LNCAP (cell line): ENCODE measurements around the gene ARFGEF3.

Experiments
- TF ChIP-seq, protein P1 (sequence below): fragments of 450-650 bp; IDR thresholded peaks from 2 replicates; pipeline ENCODE4 v1.5.1; 2017; ENCODE audit warnings: mild to moderate bottlenecking

ARFGEF3 gene

GRCh38 chr6:138240476-138241245 is 78.9 kb downstream of the ARFGEF3 start:
- TF ChIP-seq, protein P1, sequence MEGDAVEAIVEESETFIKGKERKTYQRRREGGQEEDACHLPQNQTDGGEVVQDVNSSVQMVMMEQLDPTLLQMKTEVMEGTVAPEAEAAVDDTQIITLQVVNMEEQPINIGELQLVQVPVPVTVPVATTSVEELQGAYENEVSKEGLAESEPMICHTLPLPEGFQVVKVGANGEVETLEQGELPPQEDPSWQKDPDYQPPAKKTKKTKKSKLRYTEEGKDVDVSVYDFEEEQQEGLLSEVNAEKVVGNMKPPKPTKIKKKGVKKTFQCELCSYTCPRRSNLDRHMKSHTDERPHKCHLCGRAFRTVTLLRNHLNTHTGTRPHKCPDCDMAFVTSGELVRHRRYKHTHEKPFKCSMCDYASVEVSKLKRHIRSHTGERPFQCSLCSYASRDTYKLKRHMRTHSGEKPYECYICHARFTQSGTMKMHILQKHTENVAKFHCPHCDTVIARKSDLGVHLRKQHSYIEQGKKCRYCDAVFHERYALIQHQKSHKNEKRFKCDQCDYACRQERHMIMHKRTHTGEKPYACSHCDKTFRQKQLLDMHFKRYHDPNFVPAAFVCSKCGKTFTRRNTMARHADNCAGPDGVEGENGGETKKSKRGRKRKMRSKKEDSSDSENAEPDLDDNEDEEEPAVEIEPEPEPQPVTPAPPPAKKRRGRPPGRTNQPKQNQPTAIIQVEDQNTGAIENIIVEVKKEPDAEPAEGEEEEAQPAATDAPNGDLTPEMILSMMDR, result no peak

DNA sequence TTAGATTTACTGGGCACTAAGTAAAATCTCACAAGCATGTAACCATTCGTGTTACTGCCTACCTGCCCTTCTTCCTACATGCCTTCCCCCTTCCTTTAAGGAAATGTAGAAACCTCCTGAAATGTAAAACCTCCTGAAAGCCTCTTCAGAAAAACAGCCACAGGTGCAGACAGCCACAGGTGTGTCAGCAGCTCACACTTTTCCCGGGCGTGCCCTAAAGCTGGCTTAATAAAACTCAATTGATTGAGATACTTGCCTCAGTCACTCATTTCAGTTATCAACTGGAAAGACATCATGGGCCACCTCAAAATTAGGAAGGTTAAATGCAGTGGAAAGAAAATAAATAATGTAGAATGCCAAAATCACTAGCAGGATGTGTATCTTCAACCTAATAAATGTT is 79.6 kb downstream of the ARFGEF3 start:
- TF ChIP-seq, protein P1, result no peak

- TF ChIP-seq, protein P1, result no peak
Measured at GRCh38 chr6:138241934-138242333, 80.2 kb downstream of the ARFGEF3 start.

GRCh38 chr6:138242987-138243592 is 81.4 kb downstream of the ARFGEF3 start:
- TF ChIP-seq, protein P1, result no peak

- TF ChIP-seq, protein P1, result no peak
Measured at GRCh38 chr6:138245751-138246150, 84.0 kb downstream of the ARFGEF3 start.

DNA sequence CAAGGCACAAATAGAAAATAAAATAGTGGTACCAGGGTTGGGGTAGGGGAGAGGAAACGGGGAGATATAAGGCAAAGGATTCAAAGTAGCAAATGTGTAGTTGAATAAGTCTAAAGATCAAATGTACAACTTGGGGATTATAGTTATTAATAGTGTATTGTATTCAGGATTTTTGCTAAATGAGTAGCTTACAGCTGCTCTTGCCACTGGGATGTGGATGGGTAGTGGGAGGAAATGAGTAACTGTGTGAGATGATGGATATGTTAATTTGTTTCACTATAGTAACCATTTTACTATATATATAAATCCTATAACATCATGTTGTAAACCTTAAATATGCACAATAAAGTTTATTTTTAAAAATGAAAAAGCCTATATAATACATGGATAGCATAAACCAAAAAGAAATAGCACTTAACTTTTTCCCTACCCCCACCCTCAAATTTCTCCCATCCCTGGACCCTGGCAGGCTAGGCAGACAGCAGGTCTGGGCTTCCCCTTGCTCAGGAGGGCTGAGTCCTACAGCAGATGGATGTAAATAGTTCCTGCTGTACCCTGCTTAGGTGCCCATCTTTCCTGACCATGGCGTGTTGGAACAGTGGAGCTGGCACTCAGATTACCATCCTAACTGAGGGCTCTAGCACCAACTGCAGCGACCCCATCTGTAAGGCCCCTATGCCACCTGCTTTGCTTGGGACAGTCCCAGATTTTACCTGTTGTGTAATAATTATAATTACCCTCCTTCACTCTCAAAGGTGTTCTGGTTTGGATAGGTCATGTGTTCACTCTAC is 85.1 kb downstream of the ARFGEF3 start:
- TF ChIP-seq, protein P1, result no peak

- TF ChIP-seq, protein P1, result no peak
Measured at GRCh38 chr6:138248011-138248410, 86.3 kb downstream of the ARFGEF3 start.
